ENCODE data around the gene ONECUT3.

DNA sequence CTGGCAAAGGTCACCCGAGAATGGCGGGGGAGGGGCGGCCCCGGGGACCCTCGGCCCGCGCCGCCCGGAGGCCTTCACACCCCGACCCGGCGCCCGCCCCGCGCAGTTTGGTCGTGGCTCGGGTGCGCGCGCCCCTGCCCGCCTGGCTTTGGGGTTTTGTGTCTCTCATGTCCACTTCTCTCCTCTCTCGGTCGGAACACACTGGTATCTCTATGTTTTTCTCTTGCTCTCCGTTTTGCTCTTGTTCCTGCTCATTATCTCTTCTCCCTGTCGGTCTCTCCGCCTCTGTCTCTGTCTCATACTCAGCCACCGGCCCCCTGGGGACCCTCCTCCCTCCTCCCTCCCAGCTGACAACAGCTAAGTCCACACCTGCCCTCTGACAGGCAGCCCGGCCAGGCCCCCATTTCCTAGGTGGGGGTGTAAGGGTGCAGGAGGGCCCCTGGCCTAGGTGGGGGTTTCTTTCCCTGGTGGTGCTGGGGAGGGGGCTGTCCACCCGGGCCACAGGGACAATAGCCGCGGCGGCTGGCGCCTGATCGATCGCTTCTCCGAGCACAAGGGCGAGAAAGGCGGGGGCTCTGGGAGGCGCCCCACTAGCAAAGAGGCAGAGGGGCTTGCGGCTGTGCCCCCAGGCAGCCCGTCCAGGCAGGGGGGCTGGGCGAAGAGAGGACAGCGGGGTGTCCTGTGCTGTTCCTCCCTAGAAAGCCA, 2.3 kb downstream of the ONECUT3 start:
- TF ChIP-seq POLR2A (IDR thresholded peaks at IDR 0.05; ENCODE audit: low read depth, low read length) (no peak), TAF1 (IDR thresholded peaks at IDR 0.05; ENCODE audit: low read depth, low read length) (no peak), POLR2AphosphoS5 (IDR thresholded peaks at IDR 0.05; ENCODE audit: low read depth, low read length) (no peak), POU2F2 (IDR thresholded peaks at IDR 0.05; ENCODE audit: low read depth, low read length) (no peak)
